ENCODE results near the gene SPATA46.
"Not testable (repeated sequence)": the region's sequence is repeated elsewhere in the genome, so short reads cannot be mapped to it uniquely, and the experiment has no call there.

SPATA46 gene

DNA sequence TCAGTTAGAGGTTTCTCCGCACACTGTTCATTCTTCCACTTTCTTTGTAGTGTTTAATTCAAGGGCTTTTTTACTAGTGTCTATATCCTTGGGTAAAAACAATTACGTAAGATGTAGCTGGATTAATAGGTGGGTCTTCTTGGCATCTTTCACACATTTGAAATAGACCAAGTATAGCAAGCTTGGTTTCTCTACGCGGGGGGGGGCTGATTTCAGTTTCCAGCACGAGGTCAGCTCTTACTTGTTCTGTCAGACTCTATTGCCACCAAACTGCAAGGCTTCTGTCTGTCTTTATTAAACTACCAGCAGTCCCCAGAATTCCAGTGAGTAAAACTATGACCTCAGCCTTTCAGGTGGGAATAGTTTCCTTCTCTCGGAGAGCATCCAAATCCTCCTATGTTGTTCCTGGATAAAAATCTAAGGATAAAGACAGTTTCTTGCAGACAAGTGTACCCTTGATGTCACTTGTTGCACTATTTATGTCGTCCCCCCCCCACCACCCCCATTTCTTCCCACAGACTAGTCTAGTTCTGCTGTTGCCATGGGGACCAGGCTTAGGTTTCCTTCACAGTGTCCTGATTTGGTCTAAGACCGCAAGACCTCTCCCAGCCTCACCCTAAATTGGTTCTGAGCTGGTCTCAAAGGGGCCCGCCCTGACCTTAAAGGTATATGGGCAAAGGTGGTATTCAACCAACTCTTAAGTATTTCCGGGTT is 17.0 kb downstream of the SPATA46 start:
- Histone ChIP-seq H3K9me3 (ENCODE audit: control insufficient read depth, insufficient read depth, low read length) (no peaks in the 10 kb centered on the region), H3K36me3 (ENCODE audit: control insufficient read depth, insufficient read depth, low read length) (peaks cover 9% of the 10 kb centered on the region), H3K9ac (ENCODE audit: low read depth, low read length) (no peak overlapping the region), H3K4me1 (ENCODE audit: control insufficient read depth, insufficient read depth, low read length) (no peaks in the 10 kb centered on the region), H3K4me3 (ENCODE audit: low read depth, low read length) (no peak overlapping the region), H3K27me3 (ENCODE audit: control insufficient read depth, insufficient read depth, low read length) (no peaks in the 10 kb centered on the region)

GRCh38 chr1:162358928-162359327 is 17.7 kb downstream of the SPATA46 start:
- Histone ChIP-seq H3K4me3 (ENCODE audit: low read depth, low read length) (no peak overlapping the region), H3K4me1 (ENCODE audit: control insufficient read depth, insufficient read depth, low read length) (no peaks in the 10 kb centered on the region), H3K9ac (ENCODE audit: low read depth, low read length) (no peak overlapping the region), H3K27me3 (ENCODE audit: control insufficient read depth, insufficient read depth, low read length) (no peaks in the 10 kb centered on the region), H3K9me3 (ENCODE audit: control insufficient read depth, insufficient read depth, low read length) (no peaks in the 10 kb centered on the region), H3K36me3 (ENCODE audit: control insufficient read depth, insufficient read depth, low read length) (peaks cover 9% of the 10 kb centered on the region)

DNA sequence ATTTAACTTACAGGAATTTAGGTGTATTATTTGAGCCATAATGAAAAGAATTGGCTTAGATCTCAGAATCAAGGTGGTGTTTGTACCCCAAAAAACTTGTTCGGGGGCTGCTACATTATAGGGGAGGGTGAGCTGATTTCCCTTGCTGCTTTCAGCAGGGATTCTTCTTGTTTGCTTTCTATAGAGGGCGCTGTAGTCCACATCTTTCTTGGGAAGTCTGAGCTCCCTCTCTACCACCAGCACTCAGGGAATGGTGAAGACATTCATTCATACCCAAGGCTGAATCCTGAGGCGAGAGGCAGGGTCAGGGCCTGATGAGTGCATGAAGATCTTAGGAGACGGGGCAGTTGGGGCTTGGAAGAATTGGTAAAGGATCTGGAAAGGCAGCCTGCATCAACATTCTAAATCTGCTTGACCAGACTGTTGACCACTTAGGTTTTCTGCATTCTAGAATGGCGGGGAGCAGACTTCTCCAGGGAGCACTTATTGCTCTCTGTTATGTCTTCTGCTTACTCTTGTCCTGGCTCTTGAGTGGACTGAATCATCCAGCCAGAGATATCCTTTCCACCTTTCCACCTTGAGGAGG is 18.9 kb downstream of the SPATA46 start:
- Histone ChIP-seq H3K9ac (ENCODE audit: low read depth, low read length) (no peak overlapping the region), H3K4me3 (ENCODE audit: low read depth, low read length) (no peak overlapping the region), H3K4me1 (ENCODE audit: control insufficient read depth, insufficient read depth, low read length) (peaks cover 4% of the 10 kb centered on the region), H3K27me3 (ENCODE audit: control insufficient read depth, insufficient read depth, low read length) (no peaks in the 10 kb centered on the region), H3K9me3 (ENCODE audit: control insufficient read depth, insufficient read depth, low read length) (no peaks in the 10 kb centered on the region), H3K36me3 (ENCODE audit: control insufficient read depth, insufficient read depth, low read length) (peaks cover 9% of the 10 kb centered on the region)

GRCh38 chr1:162353702-162354101 is 23.0 kb downstream of the SPATA46 start:
- H3K4me3 ChIP-seq (ENCODE audit: low read depth, low read length), result no peak overlapping the region
- no peak overlapping the region for H3K9ac ChIP-seq (ENCODE audit: low read depth, low read length)
- peaks cover 9% of the 10 kb centered on the region for H3K36me3 ChIP-seq (ENCODE audit: control insufficient read depth, insufficient read depth, low read length)
- no peaks in the 10 kb centered on the region for H3K9me3 ChIP-seq (ENCODE audit: control insufficient read depth, insufficient read depth, low read length)
- peaks cover 4% of the 10 kb centered on the region for H3K4me1 ChIP-seq (ENCODE audit: control insufficient read depth, insufficient read depth, low read length)
- no peaks in the 10 kb centered on the region for H3K27me3 ChIP-seq (ENCODE audit: control insufficient read depth, insufficient read depth, low read length)

DNA sequence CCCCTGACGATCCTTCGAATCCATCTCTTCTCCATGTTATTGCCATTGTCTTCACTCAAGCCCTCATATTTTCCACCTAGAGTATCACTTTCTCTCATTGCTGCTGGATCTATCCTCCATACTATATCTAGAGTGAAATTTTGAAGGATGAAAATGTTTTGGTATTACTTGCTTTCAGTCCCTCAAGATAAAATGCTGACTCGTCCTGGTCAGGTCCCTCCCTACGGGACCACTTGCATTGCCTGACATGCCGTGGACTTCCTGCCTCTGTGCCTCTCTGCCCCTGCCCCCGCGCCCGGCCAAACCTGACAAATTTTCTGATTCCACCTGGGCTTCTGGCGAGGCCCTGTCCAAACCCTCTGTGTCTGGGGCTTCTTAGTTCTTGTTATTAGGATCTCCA is 23.6 kb downstream of the SPATA46 start:
- Histone ChIP-seq H3K4me1 (ENCODE audit: control insufficient read depth, insufficient read depth, low read length) (peaks cover 4% of the 10 kb centered on the region), H3K9me3 (ENCODE audit: control insufficient read depth, insufficient read depth, low read length) (no peaks in the 10 kb centered on the region), H3K27me3 (ENCODE audit: control insufficient read depth, insufficient read depth, low read length) (no peaks in the 10 kb centered on the region), H3K36me3 (ENCODE audit: control insufficient read depth, insufficient read depth, low read length) (peaks cover 9% of the 10 kb centered on the region), H3K4me3 (ENCODE audit: low read depth, low read length) (no peak overlapping the region), H3K9ac (ENCODE audit: low read depth, low read length) (no peak overlapping the region)

DNA sequence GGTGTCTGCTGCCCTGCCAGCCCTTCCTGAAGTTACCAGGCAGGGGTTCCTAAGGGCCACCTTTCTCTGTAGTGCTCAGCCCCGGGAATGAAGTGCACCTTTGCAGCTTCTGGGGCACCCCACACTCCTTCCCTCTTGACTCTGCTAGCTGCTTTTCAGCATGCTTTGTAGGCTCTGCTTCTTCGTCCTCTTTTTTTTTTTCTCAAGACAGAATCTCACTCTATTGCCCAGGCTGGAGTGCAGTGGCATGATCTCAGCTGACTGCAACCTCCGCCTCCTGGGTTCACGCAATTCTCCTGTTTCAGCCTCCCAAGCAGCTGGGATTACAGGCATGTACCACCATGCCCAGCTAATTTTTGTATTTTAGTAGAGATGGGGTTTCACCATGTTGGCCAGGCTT is 24.8 kb downstream of the SPATA46 start:
- not testable (repeated sequence) for H3K9ac ChIP-seq (ENCODE audit: low read depth, low read length); H3K27me3 ChIP-seq (ENCODE audit: control insufficient read depth, insufficient read depth, low read length); H3K36me3 ChIP-seq (ENCODE audit: control insufficient read depth, insufficient read depth, low read length); H3K4me3 ChIP-seq (ENCODE audit: low read depth, low read length); H3K4me1 ChIP-seq (ENCODE audit: control insufficient read depth, insufficient read depth, low read length); H3K9me3 ChIP-seq (ENCODE audit: control insufficient read depth, insufficient read depth, low read length)

DNA sequence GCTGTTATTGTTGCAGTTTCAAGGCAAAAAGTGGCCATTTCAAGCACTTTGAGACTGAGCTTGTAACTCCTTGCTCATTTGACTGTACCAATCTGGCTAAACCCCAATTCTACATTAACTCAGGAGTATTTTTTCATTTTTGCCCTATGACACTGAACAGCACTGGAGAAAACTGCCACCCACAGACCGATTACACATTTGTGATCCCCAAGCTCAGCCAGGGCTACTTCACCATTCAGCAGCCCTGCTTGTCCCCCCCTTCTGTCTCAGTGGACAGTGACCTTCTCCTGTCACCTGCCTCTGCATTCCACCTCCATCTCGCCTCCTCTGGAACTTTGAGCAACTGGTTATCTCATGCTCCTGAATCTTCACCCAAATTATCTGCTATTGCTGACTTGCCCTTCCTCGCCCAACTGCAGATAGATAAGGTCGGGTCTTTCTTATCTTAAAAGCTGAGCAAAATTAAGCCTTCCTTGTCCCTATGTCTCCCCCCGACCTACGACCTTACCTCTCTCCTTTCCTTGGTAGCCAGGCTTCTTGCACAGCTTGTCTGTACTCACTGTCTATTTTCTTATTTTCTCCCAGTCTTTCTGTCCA is 25.3 kb downstream of the SPATA46 start:
- peaks cover 9% of the 10 kb centered on the region for H3K36me3 ChIP-seq (ENCODE audit: control insufficient read depth, insufficient read depth, low read length)
- no peak overlapping the region for H3K4me3 ChIP-seq (ENCODE audit: low read depth, low read length)
- H3K9me3 ChIP-seq (ENCODE audit: control insufficient read depth, insufficient read depth, low read length), result no peaks in the 10 kb centered on the region
- H3K4me1 ChIP-seq (ENCODE audit: control insufficient read depth, insufficient read depth, low read length), result peaks cover 4% of the 10 kb centered on the region
- H3K9ac ChIP-seq (ENCODE audit: low read depth, low read length), result no peak overlapping the region
- no peaks in the 10 kb centered on the region for H3K27me3 ChIP-seq (ENCODE audit: control insufficient read depth, insufficient read depth, low read length)

GRCh38 chr1:162349635-162350330 is 26.9 kb downstream of the SPATA46 start:
- Histone ChIP-seq H3K36me3 (ENCODE audit: control insufficient read depth, insufficient read depth, low read length) (no peaks in the 10 kb centered on the region), H3K9me3 (ENCODE audit: control insufficient read depth, insufficient read depth, low read length) (no peaks in the 10 kb centered on the region), H3K4me3 (ENCODE audit: low read depth, low read length) (no peak overlapping the region), H3K4me1 (ENCODE audit: control insufficient read depth, insufficient read depth, low read length) (peaks cover 4% of the 10 kb centered on the region), H3K27me3 (ENCODE audit: control insufficient read depth, insufficient read depth, low read length) (no peaks in the 10 kb centered on the region), H3K9ac (ENCODE audit: low read depth, low read length) (no peak overlapping the region)

DNA sequence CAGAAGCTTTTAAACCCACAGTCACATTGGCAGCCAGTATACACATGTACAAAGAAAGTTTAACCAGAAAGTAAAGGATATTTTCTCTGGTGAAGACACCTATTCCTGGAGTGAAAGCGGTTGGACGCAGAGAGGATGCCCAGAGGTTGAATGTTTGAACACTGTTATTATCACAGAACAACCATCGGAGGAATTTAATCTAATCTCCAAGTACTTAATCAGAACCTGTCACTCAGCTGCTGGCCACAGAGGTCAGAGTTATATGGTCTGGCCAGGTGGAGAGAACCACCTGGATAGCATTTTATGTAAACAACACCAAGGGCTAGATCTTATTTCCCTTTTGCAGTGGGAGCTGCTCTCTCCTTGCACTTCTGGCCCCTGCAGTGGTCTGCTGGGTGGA is 29.4 kb downstream of the SPATA46 start:
- Histone ChIP-seq H3K4me3 (ENCODE audit: low read depth, low read length) (no peak overlapping the region), H3K9ac (ENCODE audit: low read depth, low read length) (no peak overlapping the region), H3K9me3 (ENCODE audit: control insufficient read depth, insufficient read depth, low read length) (no peaks in the 10 kb centered on the region), H3K4me1 (ENCODE audit: control insufficient read depth, insufficient read depth, low read length) (no peaks in the 10 kb centered on the region), H3K27me3 (ENCODE audit: control insufficient read depth, insufficient read depth, low read length) (no peaks in the 10 kb centered on the region), H3K36me3 (ENCODE audit: control insufficient read depth, insufficient read depth, low read length) (no peaks in the 10 kb centered on the region)

- Histone ChIP-seq H3K27me3 (ENCODE audit: control insufficient read depth, insufficient read depth, low read length) (no peaks in the 10 kb centered on the region), H3K36me3 (ENCODE audit: control insufficient read depth, insufficient read depth, low read length) (no peaks in the 10 kb centered on the region), H3K4me3 (ENCODE audit: low read depth, low read length) (no peak overlapping the region), H3K9ac (ENCODE audit: low read depth, low read length) (no peak overlapping the region), H3K9me3 (ENCODE audit: control insufficient read depth, insufficient read depth, low read length) (no peaks in the 10 kb centered on the region), H3K4me1 (ENCODE audit: control insufficient read depth, insufficient read depth, low read length) (no peaks in the 10 kb centered on the region)
These were observed 33.2 kb downstream of the SPATA46 start for GRCh38 chr1:162343470-162343869.

DNA sequence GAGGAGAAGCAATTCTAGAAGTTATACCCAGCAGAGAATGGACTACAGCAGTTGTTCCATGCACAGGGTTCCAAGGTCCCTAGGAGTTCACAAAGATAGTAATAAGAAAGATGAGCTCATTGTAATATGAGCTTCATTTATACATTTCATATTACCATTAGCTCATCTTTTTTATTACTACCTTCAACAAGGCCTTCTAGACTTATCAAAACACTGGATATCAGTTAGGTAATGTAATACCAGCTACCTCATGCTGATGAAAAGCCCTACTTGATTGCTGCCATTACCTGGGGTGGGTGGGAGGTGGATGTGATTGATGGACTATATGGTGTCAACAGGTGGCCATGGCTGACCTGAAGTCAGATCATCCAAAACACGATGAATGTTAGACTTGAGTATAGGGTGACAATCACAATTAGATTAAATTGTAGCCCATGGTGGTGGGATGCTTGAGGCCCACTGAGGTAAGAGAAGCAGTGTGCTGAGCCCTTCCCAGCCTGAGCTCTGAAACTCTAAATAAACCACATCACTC is 34.1 kb downstream of the SPATA46 start:
- H3K4me1 ChIP-seq (ENCODE audit: control insufficient read depth, insufficient read depth, low read length), result no peaks in the 10 kb centered on the region
- no peaks in the 10 kb centered on the region for H3K27me3 ChIP-seq (ENCODE audit: control insufficient read depth, insufficient read depth, low read length)
- no peaks in the 10 kb centered on the region for H3K36me3 ChIP-seq (ENCODE audit: control insufficient read depth, insufficient read depth, low read length)
- no peaks in the 10 kb centered on the region for H3K9me3 ChIP-seq (ENCODE audit: control insufficient read depth, insufficient read depth, low read length)
- H3K9ac ChIP-seq (ENCODE audit: low read depth, low read length), result no peak overlapping the region
- no peak overlapping the region for H3K4me3 ChIP-seq (ENCODE audit: low read depth, low read length)

All from iPS-15b (cell line).